ENCODE results near the gene TTC28.

The TTC28 gene

DNA sequence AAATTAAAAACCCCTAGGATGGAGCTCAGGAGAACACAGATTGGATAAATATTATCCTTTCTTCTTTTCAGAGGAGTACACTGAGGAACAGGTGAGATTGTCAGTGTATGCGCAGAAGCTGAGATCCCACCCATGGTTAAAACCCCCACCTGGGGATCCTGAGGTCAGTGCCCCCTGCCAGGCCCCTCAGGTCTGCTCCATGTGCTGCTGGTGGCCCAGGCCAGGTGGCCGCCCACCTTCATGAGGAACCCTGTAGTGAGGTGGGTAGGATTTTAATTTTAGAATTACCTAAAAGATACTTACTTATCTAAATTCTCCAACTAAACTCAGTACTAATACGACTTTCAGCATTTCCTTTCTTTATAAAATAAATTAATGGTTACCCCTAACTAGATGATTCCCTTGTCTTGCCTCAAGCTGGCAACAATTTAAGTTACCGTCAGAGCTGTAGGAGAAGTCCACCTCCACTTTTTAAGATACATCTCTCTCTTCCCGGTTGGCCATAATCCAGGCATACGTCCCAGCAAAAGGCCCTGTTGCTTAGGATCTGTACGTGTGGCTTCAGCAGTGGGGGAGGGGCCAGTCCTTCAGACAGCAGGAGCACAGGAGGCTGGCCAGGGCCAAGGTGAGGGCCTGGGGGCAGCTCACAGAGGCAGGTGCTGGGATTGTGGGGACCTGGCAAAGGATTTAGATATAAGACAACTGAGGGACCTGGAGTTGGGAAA is 699.1 kb downstream of the TTC28 start:
- no peak for DNase-seq

GRCh38 chr22:27978802-27979201 is 700.8 kb downstream of the TTC28 start:
- no peak for DNase-seq

GRCh38 chr22:27978317-27978716 is 701.3 kb downstream of the TTC28 start:
- no peak for DNase-seq

DNA sequence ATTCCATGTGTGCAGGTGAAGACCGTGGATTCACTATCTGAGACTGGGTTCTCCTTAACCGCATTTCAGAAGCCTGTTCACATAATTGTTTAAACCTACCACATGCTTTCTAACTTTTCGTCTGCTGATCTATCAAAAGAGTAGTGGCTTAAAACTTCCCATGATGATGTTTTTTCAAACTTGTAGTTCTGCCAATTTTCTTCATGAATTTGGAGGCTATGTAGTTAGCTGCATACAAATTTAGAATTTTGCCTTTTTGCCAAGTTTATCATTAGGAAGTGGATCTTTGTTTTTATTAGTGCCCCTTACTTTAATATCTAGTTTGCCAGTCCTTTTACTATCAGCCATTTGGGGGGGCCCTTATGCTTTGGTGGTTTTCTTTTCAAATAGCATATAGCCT is 703.1 kb downstream of the TTC28 start:
- no peak for DNase-seq

GRCh38 chr22:27975381-27976013 is 704.1 kb downstream of the TTC28 start:
- no peak for DNase-seq

- DNase-seq, result no peak
These were observed 705.8 kb downstream of the TTC28 start for GRCh38 chr22:27973846-27974245.

- no peak for DNase-seq
These were observed 706.6 kb downstream of the TTC28 start for GRCh38 chr22:27972732-27973698.

GRCh38 chr22:27971926-27972325 is 707.7 kb downstream of the TTC28 start:
- DNase-seq, result no peak

DNA sequence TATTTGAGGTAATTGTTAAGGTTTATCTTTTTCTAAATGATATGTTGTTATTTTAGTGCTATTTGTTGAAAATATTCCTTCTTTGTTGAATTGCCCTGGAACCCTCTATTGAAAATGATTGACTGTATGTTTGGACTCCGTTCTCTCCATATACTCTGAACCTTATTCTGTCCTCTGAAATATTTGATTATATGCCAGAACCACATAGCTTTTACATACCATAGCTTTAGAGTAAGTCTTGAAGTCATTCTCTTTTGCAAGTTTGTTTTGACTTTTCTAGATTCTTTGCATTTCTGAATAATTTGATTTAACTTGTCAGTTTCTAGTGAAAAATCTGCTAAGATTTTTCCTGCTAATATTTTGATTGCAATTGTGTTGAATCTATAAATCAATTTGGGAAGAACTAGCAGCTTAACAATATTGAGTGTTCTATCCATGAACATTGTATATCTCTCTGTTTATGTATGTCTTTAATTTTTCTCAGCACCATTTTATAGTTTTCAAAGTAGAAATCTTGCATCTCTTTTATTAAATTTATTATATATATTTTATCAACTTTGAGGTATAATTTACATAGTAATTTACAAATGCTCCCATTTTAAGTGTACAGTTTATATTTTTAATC is 708.9 kb downstream of the TTC28 start:
- no peak for DNase-seq

GRCh38 chr22:27966168-27967064 is 713.2 kb downstream of the TTC28 start:
- DNase-seq, result no peak

GRCh38 chr22:27962268-27963044 is 717.2 kb downstream of the TTC28 start:
- no peak for DNase-seq

DNA sequence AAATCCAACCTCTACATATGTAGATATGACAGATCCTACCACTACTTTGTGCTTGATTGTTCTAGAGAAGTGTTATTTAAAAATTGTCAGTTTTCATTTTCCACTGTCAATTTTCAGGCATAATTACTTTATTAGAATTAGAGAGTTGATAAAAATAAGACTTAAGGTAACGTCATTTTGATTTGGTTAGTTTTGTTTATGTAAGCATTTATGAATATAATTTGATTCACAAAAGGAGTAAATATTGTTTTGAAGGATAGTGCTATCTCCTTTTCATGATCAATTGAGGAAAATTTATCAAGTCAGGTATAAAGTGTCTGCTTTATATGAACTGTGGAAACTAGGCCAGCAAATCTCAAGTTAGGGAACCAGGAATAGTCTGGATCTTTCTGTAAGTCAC is 718.0 kb downstream of the TTC28 start:
- DNase-seq, result no peak

GRCh38 chr22:27961182-27961581 is 718.5 kb downstream of the TTC28 start:
- no peak for DNase-seq

DNA sequence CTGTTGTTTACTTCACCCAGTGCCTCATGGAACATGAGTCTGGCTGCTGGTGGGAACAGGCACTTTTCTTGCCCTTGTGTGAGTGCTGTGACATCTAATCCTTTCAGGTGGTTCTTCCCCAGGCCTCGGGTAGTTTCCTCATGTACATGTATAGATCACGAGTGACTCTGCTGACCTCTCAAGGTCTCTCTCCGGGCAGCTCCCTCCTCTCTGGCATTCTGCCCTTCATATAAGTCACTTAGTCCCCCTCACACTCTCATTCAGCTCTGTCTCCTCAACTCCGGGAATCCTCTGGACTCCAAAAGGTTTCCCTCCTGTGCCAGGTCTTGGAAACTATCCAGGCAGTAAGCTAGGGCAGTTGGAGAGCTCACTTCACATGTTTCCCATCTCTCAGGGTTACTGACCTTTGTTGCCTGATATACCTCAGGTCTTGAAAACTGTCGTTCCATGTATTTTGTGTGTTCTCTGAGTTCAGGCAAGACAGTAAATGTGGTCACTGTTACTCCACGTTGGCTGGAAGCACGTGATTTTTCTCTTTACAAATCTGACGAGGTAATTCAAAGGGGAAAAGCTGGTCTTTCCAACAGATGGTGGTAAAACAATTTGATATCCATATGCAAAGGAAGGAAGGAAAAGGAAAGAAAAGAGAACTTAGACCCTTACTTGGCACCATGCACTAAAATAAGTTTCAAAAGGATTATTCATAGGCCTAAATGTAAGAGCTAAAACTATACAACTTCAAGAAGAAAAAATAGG is 720.1 kb downstream of the TTC28 start:
- no peak for DNase-seq

DNA sequence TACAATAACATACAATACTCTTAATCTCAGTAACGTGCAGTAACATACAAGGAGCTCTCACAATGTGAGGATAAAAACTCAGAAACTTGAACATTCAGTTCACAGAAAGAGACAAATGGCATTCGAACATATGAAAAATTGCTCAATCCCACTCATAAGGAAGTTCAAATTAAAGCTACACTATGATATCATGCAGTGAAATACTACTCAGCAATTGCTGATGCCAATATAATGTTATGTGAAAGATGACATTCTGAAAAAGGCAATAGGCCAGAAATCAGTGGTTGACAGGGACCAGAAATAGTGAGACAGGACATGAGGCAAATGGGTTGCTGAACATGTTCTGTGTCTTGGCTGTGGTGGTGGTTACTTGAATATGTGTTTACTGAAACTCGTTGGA is 726.9 kb downstream of the TTC28 start:
- DNase-seq, result no peak

DNA sequence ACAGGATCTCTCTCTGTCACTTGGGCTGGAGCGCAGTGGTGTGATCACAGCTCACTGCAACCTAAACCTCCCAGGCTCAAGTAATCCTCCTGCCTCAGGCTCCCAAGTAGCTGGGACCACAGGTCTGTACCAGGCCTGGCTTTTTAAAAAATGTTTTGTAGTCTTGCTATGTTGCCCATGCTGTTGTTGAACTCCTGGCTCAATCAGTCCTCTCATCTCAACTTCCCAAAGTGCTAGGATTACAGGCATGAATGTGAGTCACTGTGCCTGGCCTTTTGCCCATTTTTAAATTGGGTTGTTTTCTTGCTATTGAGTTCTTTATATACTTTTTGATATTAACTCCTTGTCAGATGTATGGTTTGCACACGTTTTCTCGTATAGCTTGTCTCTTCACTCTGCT is 727.5 kb downstream of the TTC28 start:
- no peak for DNase-seq

- no peak for DNase-seq
These were observed 730.2 kb downstream of the TTC28 start for GRCh38 chr22:27949421-27949820.

- DNase-seq, result no peak
These were observed 731.1 kb downstream of the TTC28 start for GRCh38 chr22:27948569-27948968.

DNA sequence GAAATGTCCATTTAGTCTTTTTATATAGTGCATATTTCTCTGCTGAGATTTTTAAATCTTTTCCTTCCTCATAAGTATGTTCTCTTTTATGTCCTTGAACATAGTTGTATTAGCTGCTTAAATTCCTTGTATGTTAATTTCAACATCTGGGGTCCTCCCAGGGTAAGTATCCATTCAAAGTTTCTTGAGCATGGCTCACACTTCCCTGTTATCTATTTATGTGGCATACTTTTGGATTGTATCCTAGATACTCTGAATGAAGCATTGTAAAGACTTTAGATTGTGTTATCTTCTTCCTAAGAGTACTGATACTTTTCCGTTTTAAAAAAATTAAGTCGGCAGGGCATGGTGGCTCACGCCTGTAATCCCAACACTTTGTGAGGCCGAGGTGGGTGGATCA is 732.2 kb downstream of the TTC28 start:
- DNase-seq, result no peak

GRCh38 chr22:27941143-27941542 is 738.5 kb downstream of the TTC28 start:
- no peak for DNase-seq
